HUES48 (cell line): ENCODE data around the gene LRTM2.

Experiments
- H3K27ac ChIP-seq: one replicate; pipeline ENCODE4 v1.7.0; 2013; ENCODE audit warnings: low read depth, low read length, inconsistent platforms
- H3K27me3 ChIP-seq: 2 replicates; pipeline ENCODE4 v1.6.1; 2013; ENCODE audit warnings: mild to moderate bottlenecking, low read length; ENCODE audit not compliant: control insufficient read depth, insufficient read depth
- H3K36me3 ChIP-seq: 2 replicates; pipeline ENCODE4 v1.6.1; 2013; ENCODE audit warnings: low read length; ENCODE audit not compliant: control insufficient read depth, insufficient read depth
- H3K4me1 ChIP-seq: 2 replicates; pipeline ENCODE4 v1.6.1; 2013; ENCODE audit warnings: mild to moderate bottlenecking, low read length; ENCODE audit not compliant: control insufficient read depth, insufficient read depth
- H3K4me3 ChIP-seq: 2 replicates; pipeline ENCODE4 v1.5.1; 2013; ENCODE audit warnings: mild to moderate bottlenecking, low read depth, low read length
- H3K9ac ChIP-seq: 2 replicates; pipeline ENCODE4 v1.6.1; 2013; ENCODE audit warnings: mild to moderate bottlenecking, low read depth, low read length, moderate library complexity
- H3K9me3 ChIP-seq: 2 replicates; pipeline ENCODE4 v1.6.1; 2013; ENCODE audit warnings: low read length; ENCODE audit not compliant: control insufficient read depth, insufficient read depth

LRTM2 gene

GRCh38 chr12:1825382-1826102 lies 5.2 kb downstream of the LRTM2 start:
- Histone ChIP-seq H3K27ac (no peak overlapping the region), H3K9ac (no peak overlapping the region), H3K4me3 (no peak overlapping the region), H3K4me1 (peaks cover 4% of the 10 kb centered on the region; the same call in 1 of the 2 replicates), H3K9me3 (no peaks in the 10 kb centered on the region), H3K36me3 (no peaks in the 10 kb centered on the region), H3K27me3 (peaks cover 19% of the 10 kb centered on the region)

- H3K9me3 ChIP-seq = no peaks in the 10 kb centered on the region
- H3K4me1 ChIP-seq = no peaks in the 10 kb centered on the region; the same call in 1 of the 2 replicates
- H3K27ac ChIP-seq = no peak overlapping the region
- H3K4me3 ChIP-seq = no peak overlapping the region
- H3K27me3 ChIP-seq = peaks cover 10% of the 10 kb centered on the region
- no peaks in the 10 kb centered on the region for H3K36me3 ChIP-seq
- H3K9ac ChIP-seq = no peak overlapping the region
These were observed 6.0 kb downstream of the LRTM2 start for GRCh38 chr12:1826401-1826800.

GRCh38 chr12:1826867-1827705 lies 6.7 kb downstream of the LRTM2 start:
- H3K4me1 ChIP-seq = peaks cover 2% of the 10 kb centered on the region; the same call in 1 of the 2 replicates
- no peak overlapping the region for H3K27ac ChIP-seq
- H3K4me3 ChIP-seq = no peak overlapping the region
- H3K9me3 ChIP-seq = no peaks in the 10 kb centered on the region
- H3K27me3 ChIP-seq = peaks cover 4% of the 10 kb centered on the region
- no peaks in the 10 kb centered on the region for H3K36me3 ChIP-seq
- H3K9ac ChIP-seq = no peak overlapping the region

GRCh38 chr12:1827826-1828805 lies 7.8 kb downstream of the LRTM2 start:
- H3K27me3 ChIP-seq = no peaks in the 10 kb centered on the region; the same call in 1 of the 2 replicates

GRCh38 chr12:1828856-1829255 lies 8.5 kb downstream of the LRTM2 start:
- Histone ChIP-seq H3K27me3 (no peaks in the 10 kb centered on the region; the same call in 1 of the 2 replicates), H3K4me3 (no peak overlapping the region), H3K9me3 (no peaks in the 10 kb centered on the region), H3K9ac (no peak overlapping the region), H3K36me3 (no peaks in the 10 kb centered on the region), H3K4me1 (peaks cover 2% of the 10 kb centered on the region; the same call in 1 of the 2 replicates), H3K27ac (no peak overlapping the region)

More at GRCh38 chr12:1827826-1828805, 7.8 kb downstream of the LRTM2 start:
- Histone ChIP-seq H3K9me3 (no peaks in the 10 kb centered on the region), H3K4me3 (no peak overlapping the region), H3K4me1 (peaks cover 2% of the 10 kb centered on the region; the same call in 1 of the 2 replicates), H3K36me3 (no peaks in the 10 kb centered on the region), H3K27ac (no peak overlapping the region), H3K9ac (no peak overlapping the region)

GRCh38 chr12:1829306-1829900 lies 9.0 kb downstream of the LRTM2 start:
- Histone ChIP-seq H3K4me1 (peaks cover 2% of the 10 kb centered on the region; the same call in 1 of the 2 replicates), H3K36me3 (no peaks in the 10 kb centered on the region), H3K9ac (no peak overlapping the region), H3K4me3 (no peak overlapping the region), H3K27me3 (no peaks in the 10 kb centered on the region; the same call in 1 of the 2 replicates), H3K9me3 (no peaks in the 10 kb centered on the region), H3K27ac (no peak overlapping the region)

- Histone ChIP-seq H3K36me3 (no peaks in the 10 kb centered on the region), H3K9ac (no peak overlapping the region), H3K9me3 (no peaks in the 10 kb centered on the region), H3K27me3 (no peaks in the 10 kb centered on the region; the same call in 1 of the 2 replicates), H3K4me1 (peaks cover 2% of the 10 kb centered on the region; the same call in 1 of the 2 replicates), H3K4me3 (no peak overlapping the region), H3K27ac (no peak overlapping the region)
These were observed 10.1 kb downstream of the LRTM2 start for GRCh38 chr12:1830401-1830845.

- Histone ChIP-seq H3K27ac (no peak overlapping the region), H3K36me3 (no peaks in the 10 kb centered on the region), H3K9ac (no peak overlapping the region), H3K4me1 (peaks cover 2% of the 10 kb centered on the region; the same call in 1 of the 2 replicates), H3K4me3 (peak overlapping the region; percentile 32; the same call in 1 of the 2 replicates), H3K27me3 (no peaks in the 10 kb centered on the region; the same call in 1 of the 2 replicates), H3K9me3 (no peaks in the 10 kb centered on the region)
These were observed 10.9 kb downstream of the LRTM2 start for GRCh38 chr12:1830981-1831963.

- Histone ChIP-seq H3K36me3 (no peaks in the 10 kb centered on the region), H3K27me3 (no peaks in the 10 kb centered on the region; the same call in 1 of the 2 replicates), H3K4me3 (no peak overlapping the region), H3K9me3 (no peaks in the 10 kb centered on the region), H3K27ac (no peak overlapping the region), H3K4me1 (peaks cover 2% of the 10 kb centered on the region; the same call in 1 of the 2 replicates), H3K9ac (no peak overlapping the region)
These were observed 12.6 kb downstream of the LRTM2 start for GRCh38 chr12:1832801-1833595.
